WTC11 (cell line): ENCODE results near the gene NBPF26.
"Not testable (repeated sequence)": the region's sequence is repeated elsewhere in the genome, so short reads cannot be mapped to it uniquely, and the experiment has no call there.

Experiments
- CTCF ChIP-seq: fragments of 200-600 bp; IDR thresholded peaks from 2 replicates; pipeline ENCODE4 v1.8.0; 2022; ENCODE audit warnings: antibody characterized with exemption
- E2F5 ChIP-seq: sonication (generic); formaldehyde crosslinking; IDR thresholded peaks from 2 replicates; pipeline ENCODE4 v1.8.1; 2022; ENCODE audit warnings: mild to moderate bottlenecking, moderate library complexity, missing genetic modification reagents
- IRF2 ChIP-seq: sonication (generic); formaldehyde crosslinking; IDR thresholded peaks from 2 replicates; pipeline ENCODE4 v1.8.0; 2022; ENCODE audit warnings: low read depth, missing genetic modification reagents, borderline replicate concordance
- MLX ChIP-seq: sonication (generic); formaldehyde crosslinking; IDR thresholded peaks from 2 replicates; pipeline ENCODE4 v1.8.1; 2023; ENCODE audit warnings: mild to moderate bottlenecking, missing genetic modification reagents, moderate library complexity
- SMAD4 ChIP-seq: sonication (generic); formaldehyde crosslinking; IDR thresholded peaks from 2 replicates; pipeline ENCODE4 v1.8.0; 2022; ENCODE audit warnings: mild to moderate bottlenecking, missing genetic modification reagents
- USF2 ChIP-seq: sonication (generic); formaldehyde crosslinking; IDR thresholded peaks from 2 replicates; pipeline ENCODE4 v1.8.1; 2023; ENCODE audit warnings: mild to moderate bottlenecking, missing genetic modification reagents, moderate library complexity

GRCh38 chr1:120844186-120844944 lies 120.6 kb downstream of the NBPF26 start:
- TF ChIP-seq E2F5 (CRISPR knock-in tag); CTCF; MLX (CRISPR knock-in tag); IRF2 (CRISPR knock-in tag); SMAD4 (CRISPR knock-in tag); USF2: not testable (repeated sequence)
